ENCODE data around the gene DGLUCY. TPM values are rescaled to one million over a fixed set of nuclear protein-coding genes. Genes with fewer than 3 reads are reported as not detected.

Gene DGLUCY
- total RNA-seq, 2 experiments from 2014 or later: 52.3 to 59.3 TPM

DNA sequence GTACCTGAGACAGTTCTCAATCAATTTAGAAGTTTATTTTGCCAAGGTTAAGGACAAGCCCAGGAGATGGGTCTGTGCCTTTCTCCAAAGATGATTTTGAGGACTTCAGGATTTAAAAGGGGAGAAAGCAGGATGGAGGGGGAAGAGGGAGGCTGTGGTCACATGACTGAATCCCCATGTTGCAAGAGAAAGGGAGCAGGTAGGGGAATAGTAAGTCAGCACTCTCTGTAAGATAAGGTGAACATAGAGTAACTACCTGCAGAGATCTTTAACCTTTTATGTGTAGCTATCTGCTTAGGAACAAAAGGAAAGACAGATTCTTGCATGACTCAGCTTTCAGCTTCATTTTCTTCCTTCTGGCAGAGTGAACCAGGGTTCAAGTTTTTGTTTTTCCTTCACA lies 25.9 kb downstream of the DGLUCY start:
- H3K36me3 Mint-ChIP-seq (ENCODE audit: low read depth): peaks cover 33% of the 10 kb centered on the region
- ChIA-PET CTCF (interaction anchor here (1.1 to 3.0 kb wide), 7 partner anchors 10 to 237 kb away, joined by 3 to 24 read pairs (median 6); no protein-coding TSS in a partner anchor), POLR2A (interaction anchor here (1.6 kb wide), 1 partner anchor 25 kb away, joined by 8 read pairs; no protein-coding TSS in a partner anchor)
- no peak for DNase-seq
- no peak for ATAC-seq
- no peaks in the 10 kb centered on the region for H3K9me3 Mint-ChIP-seq
- no peak overlapping the region for H3K4me3 Mint-ChIP-seq
- TF ChIP-seq, protein P1, sequence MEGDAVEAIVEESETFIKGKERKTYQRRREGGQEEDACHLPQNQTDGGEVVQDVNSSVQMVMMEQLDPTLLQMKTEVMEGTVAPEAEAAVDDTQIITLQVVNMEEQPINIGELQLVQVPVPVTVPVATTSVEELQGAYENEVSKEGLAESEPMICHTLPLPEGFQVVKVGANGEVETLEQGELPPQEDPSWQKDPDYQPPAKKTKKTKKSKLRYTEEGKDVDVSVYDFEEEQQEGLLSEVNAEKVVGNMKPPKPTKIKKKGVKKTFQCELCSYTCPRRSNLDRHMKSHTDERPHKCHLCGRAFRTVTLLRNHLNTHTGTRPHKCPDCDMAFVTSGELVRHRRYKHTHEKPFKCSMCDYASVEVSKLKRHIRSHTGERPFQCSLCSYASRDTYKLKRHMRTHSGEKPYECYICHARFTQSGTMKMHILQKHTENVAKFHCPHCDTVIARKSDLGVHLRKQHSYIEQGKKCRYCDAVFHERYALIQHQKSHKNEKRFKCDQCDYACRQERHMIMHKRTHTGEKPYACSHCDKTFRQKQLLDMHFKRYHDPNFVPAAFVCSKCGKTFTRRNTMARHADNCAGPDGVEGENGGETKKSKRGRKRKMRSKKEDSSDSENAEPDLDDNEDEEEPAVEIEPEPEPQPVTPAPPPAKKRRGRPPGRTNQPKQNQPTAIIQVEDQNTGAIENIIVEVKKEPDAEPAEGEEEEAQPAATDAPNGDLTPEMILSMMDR (IDR thresholded peaks at IDR 0.05): no peak
- H3K4me1 Mint-ChIP-seq (ENCODE audit: low read depth): peaks cover 52% of the 10 kb centered on the region
- intact Hi-C loops (cut with micrococcal nuclease): no loop called here
- H3K27ac Mint-ChIP-seq: peak overlapping the region; percentile 66
- H3K27me3 Mint-ChIP-seq: no peaks in the 10 kb centered on the region

- Mint-ChIP-seq H3K9me3 (no peaks in the 10 kb centered on the region), H3K27me3 (no peaks in the 10 kb centered on the region), H3K4me3 (no peak overlapping the region), H3K27ac (no peak overlapping the region), H3K4me1 (ENCODE audit: low read depth) (peaks cover 60% of the 10 kb centered on the region), H3K36me3 (ENCODE audit: low read depth) (peaks cover 35% of the 10 kb centered on the region)
- ChIA-PET POLR2A (no interaction called here), CTCF (interaction anchor here (1.1 to 3.0 kb wide), 2 partner anchors 9 to 32 kb away, joined by 3 to 24 read pairs; no protein-coding TSS in a partner anchor)
- intact Hi-C loops (cut with micrococcal nuclease): no loop called here
- ATAC-seq: no peak
- TF ChIP-seq, protein P1 (IDR thresholded peaks at IDR 0.05): no peak
- no peak for DNase-seq
These were observed 26.8 kb downstream of the DGLUCY start for GRCh38 chr14:91140672-91141071.

GRCh38 chr14:91142214-91142668 lies 28.4 kb downstream of the DGLUCY start:
- Mint-ChIP-seq H3K4me3 (no peak overlapping the region), H3K36me3 (ENCODE audit: low read depth) (peaks cover 38% of the 10 kb centered on the region), H3K4me1 (ENCODE audit: low read depth) (peaks cover 60% of the 10 kb centered on the region), H3K9me3 (no peaks in the 10 kb centered on the region), H3K27ac (peak overlapping the region; percentile 85), H3K27me3 (no peaks in the 10 kb centered on the region)
- TF ChIP-seq, protein P1 (IDR thresholded peaks at IDR 0.05): no peak
- POLR2A ChIA-PET: interaction anchor here (0.6 kb wide), 1 partner anchor 16 kb away, joined by 3 read pairs; no protein-coding TSS in a partner anchor
- ATAC-seq (peak; percentile 76), DNase-seq (peak; percentile 58)
- CTCF ChIA-PET: interaction anchor here (1.0 to 1.2 kb wide), 2 partner anchors 31 to 240 kb away, joined by 3 read pairs; no protein-coding TSS in a partner anchor
- intact Hi-C loops (cut with micrococcal nuclease): no loop called here

DNA sequence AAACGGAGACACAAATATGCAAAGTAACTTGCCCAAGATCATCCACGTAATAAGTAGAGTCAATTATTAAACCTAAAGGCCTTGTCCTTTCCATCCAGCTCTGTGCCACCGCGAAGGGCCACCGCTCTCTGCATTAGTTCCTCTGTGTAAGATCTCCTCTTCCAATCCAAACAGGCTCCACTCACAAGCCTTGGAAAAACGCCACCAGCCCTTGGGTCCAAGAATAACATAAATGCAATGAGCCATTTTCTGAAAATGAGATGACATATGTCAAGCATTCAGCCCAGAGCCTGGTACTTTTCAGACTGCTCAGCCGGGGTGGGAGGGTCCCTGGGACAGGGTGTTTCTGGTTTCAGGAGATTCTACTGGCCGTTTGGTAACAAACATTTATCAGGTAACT lies 30.0 kb downstream of the DGLUCY start:
- ChIA-PET CTCF (no interaction called here), POLR2A (interaction anchor here (0.8 kb wide), 1 partner anchor 14 kb away, joined by 3 read pairs; no protein-coding TSS in a partner anchor)
- ATAC-seq: no peak
- H3K4me1 Mint-ChIP-seq (ENCODE audit: low read depth): peaks cover 49% of the 10 kb centered on the region
- TF ChIP-seq, protein P1 (IDR thresholded peaks at IDR 0.05): no peak
- H3K36me3 Mint-ChIP-seq (ENCODE audit: low read depth): peaks cover 38% of the 10 kb centered on the region
- DNase-seq: no peak
- H3K4me3 Mint-ChIP-seq: no peak overlapping the region
- H3K9me3 Mint-ChIP-seq: no peaks in the 10 kb centered on the region
- intact Hi-C loops (cut with micrococcal nuclease): no loop called here
- no peaks in the 10 kb centered on the region for H3K27me3 Mint-ChIP-seq
- peak overlapping the region; percentile 13 for H3K27ac Mint-ChIP-seq

DNA sequence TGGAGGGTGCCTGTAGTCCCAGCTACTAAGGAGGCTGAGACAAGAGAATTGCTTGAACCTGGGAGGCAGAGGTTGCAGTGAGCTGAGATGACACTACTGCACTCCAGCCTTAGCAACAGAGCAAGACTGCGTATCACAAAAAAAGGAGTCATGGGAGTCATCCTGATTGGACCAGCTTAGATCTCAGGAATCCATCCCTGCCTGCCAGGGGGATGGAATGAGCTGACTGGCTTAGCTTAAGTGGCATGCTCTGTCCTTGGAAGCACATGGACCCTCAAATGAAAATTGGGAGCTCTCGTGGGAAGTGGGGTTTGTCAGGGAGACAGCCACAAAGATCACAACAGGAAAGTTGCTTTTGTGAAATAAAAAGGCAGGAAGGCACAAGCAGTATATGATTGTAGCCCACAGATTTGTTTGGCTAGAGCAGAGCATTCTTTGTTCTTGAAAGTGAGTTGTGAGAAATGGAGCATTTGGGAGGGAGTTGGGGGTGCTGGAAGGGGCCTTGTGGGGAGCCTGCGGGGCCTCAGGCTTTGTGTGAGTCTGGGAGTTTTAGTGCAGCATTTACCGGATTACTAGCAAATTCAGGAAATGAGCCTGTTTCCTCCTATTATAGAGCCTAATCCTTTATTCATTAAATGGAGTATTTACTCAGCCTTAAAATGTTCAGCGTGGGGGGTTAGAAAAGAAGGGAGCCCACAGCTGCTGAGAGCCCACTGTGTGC lies 30.7 kb downstream of the DGLUCY start:
- Mint-ChIP-seq H3K27me3 (no peaks in the 10 kb centered on the region), H3K9me3 (no peaks in the 10 kb centered on the region), H3K4me3 (no peak overlapping the region), H3K27ac (peak overlapping the region; percentile 13), H3K4me1 (ENCODE audit: low read depth) (peaks cover 44% of the 10 kb centered on the region), H3K36me3 (ENCODE audit: low read depth) (peaks cover 39% of the 10 kb centered on the region)
- DNase-seq: no peak
- no peak for ATAC-seq
- CTCF ChIA-PET: interaction anchor here (1.3 kb wide), 1 partner anchor 10 kb away, joined by 4 read pairs; no protein-coding TSS in a partner anchor
- TF ChIP-seq, protein P1 (IDR thresholded peaks at IDR 0.05): no peak
- POLR2A ChIA-PET: interaction anchor here (0.8 to 1.5 kb wide), 2 partner anchors 10 to 14 kb away, joined by 3 read pairs; no protein-coding TSS in a partner anchor
- intact Hi-C loops (cut with micrococcal nuclease): no loop called here
